Measurements from ENCODE around the gene ZNF609.

GRCh38 chr15:64437982-64438381 is 22.4 kb upstream of the ZNF609 start:
- TF ChIP-seq EZH2phosphoT487 (IDR thresholded peaks at IDR 0.05; ENCODE audit: borderline replicate concordance) (no peak), TCF7L2 (IDR thresholded peaks at IDR 0.05; ENCODE audit: borderline replicate concordance, extremely low read depth, insufficient read depth, insufficient read length) (no peak), CTCF (IDR thresholded peaks at IDR 0.05 in 2 of 3, conservative IDR thresholded peaks at IDR 0.05 in 1 of 3; ENCODE audit: borderline replicate concordance in 1 of 3, insufficient read depth in 1 of 3, low read depth in 2 of 3, low read length in 2 of 3) (no peak), SP1 (IDR thresholded peaks at IDR 0.05; ENCODE audit: low read depth) (no peak), CEBPB (IDR thresholded peaks at IDR 0.05; ENCODE audit: low read depth) (no peak)
